DND-41 (cell line): ENCODE results near the gene ATOH7.

Experiments
- ATAC-seq: fragments of 200-7000 bp; cut with Tn5 transposase; 3 replicates; pipeline ENCODE4 v1.9.1; 2021; ENCODE audit warnings: low read depth; ENCODE audit not compliant: insufficient read depth
- DNase-seq: peaks from one replicate; pipeline ENCODE4 v3.0.0-alpha.2; 2020
- H2AFZ ChIP-seq: 2 replicates; pipeline ENCODE4 v1.6.0; 2012; ENCODE audit warnings: low read depth, low read length
- H3K27ac ChIP-seq: 2 replicates; pipeline ENCODE4 v1.5.1; 2012; ENCODE audit warnings: low read length, inconsistent platforms
- H3K27me3 ChIP-seq: fragments of 200-600 bp; sonication (generic); 2 replicates; pipeline ENCODE4 v1.6.0; 2012; ENCODE audit warnings: low read length, mild to moderate bottlenecking, inconsistent platforms; ENCODE audit not compliant: insufficient read depth, poor library complexity
- H3K36me3 ChIP-seq: 2 replicates; pipeline ENCODE4 v1.5.1; 2012; ENCODE audit warnings: low read length, inconsistent platforms; ENCODE audit not compliant: insufficient read depth
- H3K4me1 ChIP-seq: 2 replicates; pipeline ENCODE4 v1.5.1; 2012; ENCODE audit warnings: mild to moderate bottlenecking, low read length; ENCODE audit not compliant: insufficient read depth
- H3K4me2 ChIP-seq: 2 replicates; pipeline ENCODE4 v1.6.0; 2012; ENCODE audit warnings: mild to moderate bottlenecking, moderate library complexity, low read length, inconsistent platforms; ENCODE audit not compliant: insufficient read depth
- H3K4me3 ChIP-seq, 2 experiments: fragments of 200-600 bp in 1 of 2; shearing (Covaris generic) in 1 of 2; 2 replicates each; pipeline ENCODE4 v1.5.1; 2012 to 2016; ENCODE audit warnings: inconsistent platforms in 2 of 2, low read length in 2 of 2, mild to moderate bottlenecking in 2 of 2, low read depth in 1 of 2, moderate library complexity in 1 of 2
- H3K79me2 ChIP-seq: 2 replicates; pipeline ENCODE4 v1.6.0; 2012; ENCODE audit warnings: low read length, inconsistent platforms; ENCODE audit not compliant: insufficient read depth
- H3K9ac ChIP-seq: 2 replicates; pipeline ENCODE4 v1.6.0; 2012; ENCODE audit warnings: low read depth, mild to moderate bottlenecking, inconsistent platforms, low read length, moderate library complexity
- H3K9me3 ChIP-seq: 2 replicates; pipeline ENCODE4 v1.5.1; 2012; ENCODE audit warnings: low read length, moderate library complexity, mild to moderate bottlenecking, inconsistent platforms; ENCODE audit not compliant: insufficient read depth, severe bottlenecking
- H4K20me1 ChIP-seq: 2 replicates; pipeline ENCODE4 v1.6.0; 2012; ENCODE audit warnings: low read length; ENCODE audit not compliant: insufficient read depth
- CTCF ChIP-seq: IDR thresholded peaks from 2 replicates; pipeline ENCODE4 v1.5.1; 2012; ENCODE audit warnings: borderline replicate concordance, low read length, moderate library complexity, mild to moderate bottlenecking; ENCODE audit not compliant: poor library complexity, severe bottlenecking; ENCODE audit errors: extremely low read depth
- EZH2 ChIP-seq: IDR thresholded peaks from 3 replicates; pipeline ENCODE4 v1.6.1; 2012; ENCODE audit warnings: borderline replicate concordance, low read depth, mild to moderate bottlenecking, moderate library complexity, low read length, inconsistent platforms; ENCODE audit not compliant: severe bottlenecking

Gene ATOH7

GRCh38 chr10:68239596-68240150 lies 7.8 kb upstream of the ATOH7 start:
- no peaks in the 10 kb centered on the region for H3K9me3 ChIP-seq
- no peaks in the 10 kb centered on the region for H3K79me2 ChIP-seq
- no peak overlapping the region for H3K4me2 ChIP-seq
- ATAC-seq: no peak
- H3K4me3 ChIP-seq: no peak overlapping the region
- H3K4me1 ChIP-seq: no peaks in the 10 kb centered on the region
- no peak overlapping the region for H3K27ac ChIP-seq
- H2AFZ ChIP-seq: no peak overlapping the region
- no peaks in the 10 kb centered on the region for H4K20me1 ChIP-seq
- H3K36me3 ChIP-seq: no peaks in the 10 kb centered on the region
- TF ChIP-seq EZH2 (no peak), CTCF (no peak)
- H3K27me3 ChIP-seq: no peaks in the 10 kb centered on the region
- DNase-seq: no peak
- H3K9ac ChIP-seq: no peak overlapping the region

GRCh38 chr10:68239069-68239468 lies 7.2 kb upstream of the ATOH7 start:
- Histone ChIP-seq H3K79me2 (no peaks in the 10 kb centered on the region), H3K4me3 (no peak overlapping the region), H4K20me1 (no peaks in the 10 kb centered on the region), H3K9ac (no peak overlapping the region), H3K36me3 (no peaks in the 10 kb centered on the region), H3K27me3 (no peaks in the 10 kb centered on the region), H2AFZ (no peak overlapping the region), H3K27ac (no peak overlapping the region), H3K4me1 (no peaks in the 10 kb centered on the region), H3K4me2 (no peak overlapping the region), H3K9me3 (no peaks in the 10 kb centered on the region)
- TF ChIP-seq CTCF (no peak), EZH2 (no peak)
- ATAC-seq (no peak), DNase-seq (no peak)

- H3K36me3 ChIP-seq: no peaks in the 10 kb centered on the region
- no peak for TF ChIP-seq EZH2
- TF ChIP-seq CTCF: no peak
- H3K4me1 ChIP-seq: no peaks in the 10 kb centered on the region
- H3K4me2 ChIP-seq: no peak overlapping the region
- no peak overlapping the region for H3K4me3 ChIP-seq
- H3K9me3 ChIP-seq: no peaks in the 10 kb centered on the region
- no peaks in the 10 kb centered on the region for H4K20me1 ChIP-seq
- H2AFZ ChIP-seq: no peak overlapping the region
- DNase-seq: no peak
- H3K27ac ChIP-seq: no peak overlapping the region
- H3K27me3 ChIP-seq: no peaks in the 10 kb centered on the region
- ATAC-seq: no peak
- no peak overlapping the region for H3K9ac ChIP-seq
- no peaks in the 10 kb centered on the region for H3K79me2 ChIP-seq
These were observed 6.5 kb upstream of the ATOH7 start for GRCh38 chr10:68238371-68238770.

GRCh38 chr10:68237173-68237572 lies 5.3 kb upstream of the ATOH7 start:
- no peaks in the 10 kb centered on the region for H3K79me2 ChIP-seq
- TF ChIP-seq EZH2: no peak
- no peak for TF ChIP-seq CTCF
- H3K4me2 ChIP-seq: no peak overlapping the region
- H3K4me1 ChIP-seq: no peaks in the 10 kb centered on the region
- no peak overlapping the region for H2AFZ ChIP-seq
- H3K9me3 ChIP-seq: no peaks in the 10 kb centered on the region
- DNase-seq (no peak), ATAC-seq (no peak)
- no peak overlapping the region for H3K4me3 ChIP-seq
- H4K20me1 ChIP-seq: no peaks in the 10 kb centered on the region
- H3K9ac ChIP-seq: no peak overlapping the region
- peaks cover 2% of the 10 kb centered on the region for H3K27me3 ChIP-seq
- no peaks in the 10 kb centered on the region for H3K36me3 ChIP-seq
- no peak overlapping the region for H3K27ac ChIP-seq
